BJ (cell line): ENCODE results near the gene ANXA3. TPM values are rescaled to one million over a fixed set of nuclear protein-coding genes. Genes with fewer than 3 reads are reported as not detected.

ENCODE experiments used
- CTCF ChIA-PET: fragments of 350-600 bp; formaldehyde crosslinking; extraction: SDS; loops from one replicate; lab custom pipeline; 2021; ENCODE audit warnings: antibody characterized with exemption, inconsistent platforms; lab: Yijun Ruan, JAX
- POLR2A ChIA-PET: fragments of 300-600 bp; sonication (Branson Sonifier 250); formaldehyde crosslinking; extraction: SDS; loops from one replicate; lab custom pipeline; 2021; ENCODE audit warnings: antibody characterized with exemption; lab: Charles Lee
- DNase-seq: peaks from one replicate; pipeline ENCODE4 v3.0.0-alpha.2; 2011; ENCODE audit warnings: low read depth
- H3K27me3 ChIP-seq: 2 replicates; pipeline ENCODE4 v1.6.0; 2011; ENCODE audit warnings: low read length; ENCODE audit not compliant: control insufficient read depth, insufficient read depth
- H3K36me3 ChIP-seq: 2 replicates; pipeline ENCODE4 v1.5.1; 2011; ENCODE audit warnings: low read length; ENCODE audit not compliant: control insufficient read depth, insufficient read depth
- H3K4me3 ChIP-seq: 2 replicates; pipeline ENCODE4 v1.5.1; 2011; ENCODE audit warnings: low read depth, mild to moderate bottlenecking, control low read depth, low read length
- polyA plus RNA-seq: library from polyadenylated mRNA; depleted of rRNA; stranded (reverse); fragments of >200 nt; gene quantifications from 2 replicates; pipeline ENCODE4 v1.2.3, GENCODE V29; 2011
- TF ChIP-seq, protein P1 (sequence below): IDR thresholded peaks from 2 replicates; pipeline ENCODE4 v1.5.1; 2011; ENCODE audit warnings: low read depth, mild to moderate bottlenecking, control low read depth, inconsistent platforms, low read length, moderate library complexity; ENCODE audit not compliant: insufficient read depth

ANXA3 gene
- polyA plus RNA-seq, 1 experiment = 8.2 TPM

GRCh38 chr4:78613522-78614321, 62.2 kb downstream of the ANXA3 start:
- no peak for DNase-seq
- TF ChIP-seq, protein P1, sequence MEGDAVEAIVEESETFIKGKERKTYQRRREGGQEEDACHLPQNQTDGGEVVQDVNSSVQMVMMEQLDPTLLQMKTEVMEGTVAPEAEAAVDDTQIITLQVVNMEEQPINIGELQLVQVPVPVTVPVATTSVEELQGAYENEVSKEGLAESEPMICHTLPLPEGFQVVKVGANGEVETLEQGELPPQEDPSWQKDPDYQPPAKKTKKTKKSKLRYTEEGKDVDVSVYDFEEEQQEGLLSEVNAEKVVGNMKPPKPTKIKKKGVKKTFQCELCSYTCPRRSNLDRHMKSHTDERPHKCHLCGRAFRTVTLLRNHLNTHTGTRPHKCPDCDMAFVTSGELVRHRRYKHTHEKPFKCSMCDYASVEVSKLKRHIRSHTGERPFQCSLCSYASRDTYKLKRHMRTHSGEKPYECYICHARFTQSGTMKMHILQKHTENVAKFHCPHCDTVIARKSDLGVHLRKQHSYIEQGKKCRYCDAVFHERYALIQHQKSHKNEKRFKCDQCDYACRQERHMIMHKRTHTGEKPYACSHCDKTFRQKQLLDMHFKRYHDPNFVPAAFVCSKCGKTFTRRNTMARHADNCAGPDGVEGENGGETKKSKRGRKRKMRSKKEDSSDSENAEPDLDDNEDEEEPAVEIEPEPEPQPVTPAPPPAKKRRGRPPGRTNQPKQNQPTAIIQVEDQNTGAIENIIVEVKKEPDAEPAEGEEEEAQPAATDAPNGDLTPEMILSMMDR = no peak
- POLR2A ChIA-PET = interaction anchor here (0.5 kb wide), 1 partner anchor 167 kb away, joined by 4 read pairs; no protein-coding TSS in a partner anchor
- CTCF ChIA-PET = interaction anchor here (1.0 to 2.6 kb wide), 11 partner anchors 9 to 338 kb away, joined by 3 to 19 read pairs (median 4); no protein-coding TSS in a partner anchor
- Histone ChIP-seq H3K27me3 (no peaks in the 10 kb centered on the region), H3K36me3 (no peaks in the 10 kb centered on the region), H3K4me3 (no peak overlapping the region)

- no peaks in the 10 kb centered on the region for H3K36me3 ChIP-seq
- no peak overlapping the region for H3K4me3 ChIP-seq
- no peak for DNase-seq
- ChIA-PET CTCF (interaction anchor here (1.1 to 1.7 kb wide), 5 partner anchors 47 to 254 kb away, joined by 3 to 6 read pairs (median 3); no protein-coding TSS in a partner anchor), POLR2A (interaction anchor here (0.6 kb wide), 1 partner anchor 160 kb away, joined by 6 read pairs; the partner anchor contains the start of gene BMP2K)
- TF ChIP-seq, protein P1 = no peak
- no peaks in the 10 kb centered on the region for H3K27me3 ChIP-seq
Measured at GRCh38 chr4:78616046-78616498, 64.5 kb downstream of the ANXA3 start.

GRCh38 chr4:78618436-78618835, 66.9 kb downstream of the ANXA3 start:
- ChIA-PET CTCF (no interaction called here), POLR2A (no interaction called here)
- TF ChIP-seq, protein P1 = no peak
- Histone ChIP-seq H3K4me3 (no peak overlapping the region), H3K27me3 (no peaks in the 10 kb centered on the region), H3K36me3 (no peaks in the 10 kb centered on the region)
- no peak for DNase-seq

- ChIA-PET CTCF (interaction anchor here (3.5 to 4.0 kb wide), 2 partner anchors 8 to 23 kb away, joined by 15 to 19 read pairs; no protein-coding TSS in a partner anchor), POLR2A (no interaction called here)
Measured at GRCh38 chr4:78621395-78621794, 69.8 kb downstream of the ANXA3 start.

More at GRCh38 chr4:78621395-78621794, 69.8 kb downstream of the ANXA3 start:
- Histone ChIP-seq H3K4me3 (no peak overlapping the region), H3K27me3 (no peaks in the 10 kb centered on the region), H3K36me3 (no peaks in the 10 kb centered on the region)
- no peak for DNase-seq
- TF ChIP-seq, protein P1 = no peak
